ENCODE measurements around the gene RAD51B.

Gene RAD51B

GRCh38 chr14:68583548-68584280 is 764.1 kb downstream of the RAD51B start:
- Histone ChIP-seq H3K4me1 (ENCODE audit: control insufficient read depth in 5 of 5, insufficient read depth in 5 of 5, low read length in 5 of 5) (peaks cover 8 to 49% (median 35%) of the 10 kb centered on the region in 5 donors), H3K27ac (ENCODE audit: low read depth, low read length) (no peak overlapping the region), H3K9me3 (ENCODE audit: control insufficient read depth in 5 of 5, low read length in 5 of 5) (no peaks in the 10 kb centered on the region), H3K4me3 (ENCODE audit: low read depth in 1 of 5, low read length in 5 of 5) (no peak overlapping the region), H3K27me3 (ENCODE audit: control insufficient read depth in 5 of 5, insufficient read depth in 4 of 5, low read length in 5 of 5) (no peaks in the 10 kb centered on the region), H3K36me3 (ENCODE audit: control insufficient read depth in 5 of 5, insufficient read depth in 5 of 5, low read length in 5 of 5) (no peaks in the 10 kb centered on the region), H3K9ac (ENCODE audit: low read length in 5 of 5) (no peak overlapping the region)

GRCh38 chr14:68584786-68585185 is 765.2 kb downstream of the RAD51B start:
- no peak overlapping the region for H3K4me3 ChIP-seq (ENCODE audit: low read depth in 1 of 5, low read length in 5 of 5)

GRCh38 chr14:68585690-68586089 is 766.1 kb downstream of the RAD51B start:
- no peaks in the 10 kb centered on the region for H3K9me3 ChIP-seq (ENCODE audit: control insufficient read depth in 5 of 5, low read length in 5 of 5)
- no peaks in the 10 kb centered on the region for H3K27me3 ChIP-seq (ENCODE audit: control insufficient read depth in 5 of 5, insufficient read depth in 4 of 5, low read length in 5 of 5)
- no peak overlapping the region for H3K4me3 ChIP-seq (ENCODE audit: low read depth in 1 of 5, low read length in 5 of 5)
- peaks cover 14 to 68% (median 54%) of the 10 kb centered on the region in 5 donors for H3K4me1 ChIP-seq (ENCODE audit: control insufficient read depth in 5 of 5, insufficient read depth in 5 of 5, low read length in 5 of 5)
- H3K36me3 ChIP-seq (ENCODE audit: control insufficient read depth in 5 of 5, insufficient read depth in 5 of 5, low read length in 5 of 5), result no peaks in the 10 kb centered on the region
- H3K9ac ChIP-seq (ENCODE audit: low read length in 5 of 5), result no peak overlapping the region
- H3K27ac ChIP-seq (ENCODE audit: low read depth, low read length), result no peak overlapping the region

More at GRCh38 chr14:68584786-68585185, 765.2 kb downstream of the RAD51B start:
- H3K27ac ChIP-seq (ENCODE audit: low read depth, low read length), result no peak overlapping the region
- H3K27me3 ChIP-seq (ENCODE audit: control insufficient read depth in 5 of 5, insufficient read depth in 4 of 5, low read length in 5 of 5), result no peaks in the 10 kb centered on the region
- no peaks in the 10 kb centered on the region for H3K9me3 ChIP-seq (ENCODE audit: control insufficient read depth in 5 of 5, low read length in 5 of 5)
- no peaks in the 10 kb centered on the region for H3K36me3 ChIP-seq (ENCODE audit: control insufficient read depth in 5 of 5, insufficient read depth in 5 of 5, low read length in 5 of 5)
- peaks cover 11 to 60% (median 45%) of the 10 kb centered on the region in 5 donors for H3K4me1 ChIP-seq (ENCODE audit: control insufficient read depth in 5 of 5, insufficient read depth in 5 of 5, low read length in 5 of 5)
- H3K9ac ChIP-seq (ENCODE audit: low read length in 5 of 5), result no peak overlapping the region

- no peaks in the 10 kb centered on the region for H3K9me3 ChIP-seq (ENCODE audit: control insufficient read depth in 5 of 5, low read length in 5 of 5)
- no peaks in the 10 kb centered on the region for H3K36me3 ChIP-seq (ENCODE audit: control insufficient read depth in 5 of 5, insufficient read depth in 5 of 5, low read length in 5 of 5)
- H3K27ac ChIP-seq (ENCODE audit: low read depth, low read length), result no peak overlapping the region
- H3K27me3 ChIP-seq (ENCODE audit: control insufficient read depth in 5 of 5, insufficient read depth in 4 of 5, low read length in 5 of 5), result no peaks in the 10 kb centered on the region
- peaks cover 13 to 68% (median 58%) of the 10 kb centered on the region in 5 donors for H3K4me1 ChIP-seq (ENCODE audit: control insufficient read depth in 5 of 5, insufficient read depth in 5 of 5, low read length in 5 of 5)
- H3K4me3 ChIP-seq (ENCODE audit: low read depth in 1 of 5, low read length in 5 of 5), result no peak overlapping the region
- peak overlapping the region in 1 of 5 donors; percentile 38 for H3K9ac ChIP-seq (ENCODE audit: low read length in 5 of 5)
Measured at GRCh38 chr14:68586896-68587751, 767.5 kb downstream of the RAD51B start.

- Histone ChIP-seq H3K27ac (ENCODE audit: low read depth, low read length) (no peak overlapping the region), H3K4me1 (ENCODE audit: control insufficient read depth in 5 of 5, insufficient read depth in 5 of 5, low read length in 5 of 5) (peaks cover 13 to 68% (median 60%) of the 10 kb centered on the region in 5 donors)
Measured at GRCh38 chr14:68587931-68588330, 768.4 kb downstream of the RAD51B start.

GRCh38 chr14:68589447-68590200 is 770.0 kb downstream of the RAD51B start:
- Histone ChIP-seq H3K9ac (ENCODE audit: low read length in 5 of 5) (no peak overlapping the region), H3K27ac (ENCODE audit: low read depth, low read length) (peak overlapping the region; percentile 48), H3K9me3 (ENCODE audit: control insufficient read depth in 5 of 5, low read length in 5 of 5) (no peaks in the 10 kb centered on the region), H3K36me3 (ENCODE audit: control insufficient read depth in 5 of 5, insufficient read depth in 5 of 5, low read length in 5 of 5) (no peaks in the 10 kb centered on the region), H3K27me3 (ENCODE audit: control insufficient read depth in 5 of 5, insufficient read depth in 4 of 5, low read length in 5 of 5) (no peaks in the 10 kb centered on the region), H3K4me1 (ENCODE audit: control insufficient read depth in 5 of 5, insufficient read depth in 5 of 5, low read length in 5 of 5) (peaks cover 11 to 64% (median 58%) of the 10 kb centered on the region in 5 donors), H3K4me3 (ENCODE audit: low read depth in 1 of 5, low read length in 5 of 5) (peak overlapping the region in 1 of 5 donors; percentile 42)

More at GRCh38 chr14:68587931-68588330, 768.4 kb downstream of the RAD51B start:
- Histone ChIP-seq H3K36me3 (ENCODE audit: control insufficient read depth in 5 of 5, insufficient read depth in 5 of 5, low read length in 5 of 5) (no peaks in the 10 kb centered on the region), H3K4me3 (ENCODE audit: low read depth in 1 of 5, low read length in 5 of 5) (no peak overlapping the region), H3K9me3 (ENCODE audit: control insufficient read depth in 5 of 5, low read length in 5 of 5) (no peaks in the 10 kb centered on the region), H3K9ac (ENCODE audit: low read length in 5 of 5) (no peak overlapping the region), H3K27me3 (ENCODE audit: control insufficient read depth in 5 of 5, insufficient read depth in 4 of 5, low read length in 5 of 5) (no peaks in the 10 kb centered on the region)

GRCh38 chr14:68590201-68590522 is 770.6 kb downstream of the RAD51B start:
- Histone ChIP-seq H3K36me3 (ENCODE audit: control insufficient read depth in 5 of 5, insufficient read depth in 5 of 5, low read length in 5 of 5) (no peaks in the 10 kb centered on the region), H3K27ac (ENCODE audit: low read depth, low read length) (peak overlapping the region; percentile 48), H3K9me3 (ENCODE audit: control insufficient read depth in 5 of 5, low read length in 5 of 5) (no peaks in the 10 kb centered on the region), H3K9ac (ENCODE audit: low read length in 5 of 5) (no peak overlapping the region), H3K4me3 (ENCODE audit: low read depth in 1 of 5, low read length in 5 of 5) (no peak overlapping the region), H3K27me3 (ENCODE audit: control insufficient read depth in 5 of 5, insufficient read depth in 4 of 5, low read length in 5 of 5) (no peaks in the 10 kb centered on the region), H3K4me1 (ENCODE audit: control insufficient read depth in 5 of 5, insufficient read depth in 5 of 5, low read length in 5 of 5) (peaks cover 11 to 62% (median 57%) of the 10 kb centered on the region in 5 donors)

GRCh38 chr14:68591786-68592185 is 772.2 kb downstream of the RAD51B start:
- Histone ChIP-seq H3K4me3 (ENCODE audit: low read depth in 1 of 5, low read length in 5 of 5) (no peak overlapping the region), H3K9me3 (ENCODE audit: control insufficient read depth in 5 of 5, low read length in 5 of 5) (no peaks in the 10 kb centered on the region), H3K27me3 (ENCODE audit: control insufficient read depth in 5 of 5, insufficient read depth in 4 of 5, low read length in 5 of 5) (no peaks in the 10 kb centered on the region), H3K36me3 (ENCODE audit: control insufficient read depth in 5 of 5, insufficient read depth in 5 of 5, low read length in 5 of 5) (no peaks in the 10 kb centered on the region), H3K9ac (ENCODE audit: low read length in 5 of 5) (no peak overlapping the region), H3K4me1 (ENCODE audit: control insufficient read depth in 5 of 5, insufficient read depth in 5 of 5, low read length in 5 of 5) (peaks cover 11 to 60% (median 45%) of the 10 kb centered on the region in 5 donors), H3K27ac (ENCODE audit: low read depth, low read length) (no peak overlapping the region)

- Histone ChIP-seq H3K4me3 (ENCODE audit: low read depth in 1 of 5, low read length in 5 of 5) (no peak overlapping the region), H3K36me3 (ENCODE audit: control insufficient read depth in 5 of 5, insufficient read depth in 5 of 5, low read length in 5 of 5) (no peaks in the 10 kb centered on the region), H3K27me3 (ENCODE audit: control insufficient read depth in 5 of 5, insufficient read depth in 4 of 5, low read length in 5 of 5) (no peaks in the 10 kb centered on the region), H3K9me3 (ENCODE audit: control insufficient read depth in 5 of 5, low read length in 5 of 5) (no peaks in the 10 kb centered on the region), H3K4me1 (ENCODE audit: control insufficient read depth in 5 of 5, insufficient read depth in 5 of 5, low read length in 5 of 5) (peaks cover 6 to 56% (median 33%) of the 10 kb centered on the region in 5 donors), H3K9ac (ENCODE audit: low read length in 5 of 5) (no peak overlapping the region), H3K27ac (ENCODE audit: low read depth, low read length) (no peak overlapping the region)
Measured at GRCh38 chr14:68592948-68593556, 773.5 kb downstream of the RAD51B start.
